ENCODE results near the gene KLHDC8A.

The KLHDC8A gene

GRCh38 chr1:205313563-205314308 lies 43.0 kb downstream of the KLHDC8A start:
- DNase-seq: peak; percentile 54
- Histone ChIP-seq H3K4me3 (ENCODE audit: low read depth, low read length) (peak overlapping the region; percentile 22), H3K27ac (peak overlapping the region; percentile 50), H3K36me3 (replicated peaks) (peaks cover 34% of the 10 kb centered on the region), H3K27me3 (replicated peaks) (no peaks in the 10 kb centered on the region)
- TF ChIP-seq CTCF (IDR thresholded peaks at IDR 0.05; ENCODE audit: low read depth, low read length, missing control alignments): no peak
- in situ Hi-C loops (cut with HindIII; ENCODE audit: low pct_ligation_motif_present, low sequenced_read_pairs): no loop called here

- in situ Hi-C loops (cut with HindIII; ENCODE audit: low pct_ligation_motif_present, low sequenced_read_pairs): no loop called here
- H3K27ac ChIP-seq: peak overlapping the region; percentile 50
- no peak for DNase-seq
- no peak overlapping the region for H3K4me3 ChIP-seq (ENCODE audit: low read depth, low read length)
- TF ChIP-seq CTCF (IDR thresholded peaks at IDR 0.05; ENCODE audit: low read depth, low read length, missing control alignments): no peak
- H3K36me3 ChIP-seq (replicated peaks): peaks cover 41% of the 10 kb centered on the region
- no peaks in the 10 kb centered on the region for H3K27me3 ChIP-seq (replicated peaks)
Measured at GRCh38 chr1:205312866-205313562, 43.7 kb downstream of the KLHDC8A start.

- Histone ChIP-seq H3K36me3 (replicated peaks) (peaks cover 60% of the 10 kb centered on the region), H3K4me3 (ENCODE audit: low read depth, low read length) (no peak overlapping the region), H3K27ac (no peak overlapping the region), H3K27me3 (replicated peaks) (no peaks in the 10 kb centered on the region)
- in situ Hi-C loops (cut with HindIII; ENCODE audit: low pct_ligation_motif_present, low sequenced_read_pairs): no loop called here
- DNase-seq: no peak
- TF ChIP-seq CTCF (IDR thresholded peaks at IDR 0.05; ENCODE audit: low read depth, low read length, missing control alignments): no peak
Measured at GRCh38 chr1:205310976-205311704, 45.6 kb downstream of the KLHDC8A start.

- Histone ChIP-seq H3K36me3 (replicated peaks) (peaks cover 74% of the 10 kb centered on the region), H3K27me3 (replicated peaks) (no peaks in the 10 kb centered on the region), H3K27ac (no peak overlapping the region), H3K4me3 (ENCODE audit: low read depth, low read length) (no peak overlapping the region)
- no peak for DNase-seq
- no peak for TF ChIP-seq CTCF (IDR thresholded peaks at IDR 0.05; ENCODE audit: low read depth, low read length, missing control alignments)
- in situ Hi-C loops (cut with HindIII; ENCODE audit: low pct_ligation_motif_present, low sequenced_read_pairs): no loop called here
Measured at GRCh38 chr1:205309741-205310140, 47.0 kb downstream of the KLHDC8A start.

- no peak overlapping the region for H3K4me3 ChIP-seq (ENCODE audit: low read depth, low read length)
- DNase-seq: no peak
- H3K36me3 ChIP-seq (replicated peaks): peaks cover 97% of the 10 kb centered on the region
- TF ChIP-seq CTCF (IDR thresholded peaks at IDR 0.05; ENCODE audit: low read depth, low read length, missing control alignments): no peak
- H3K27ac ChIP-seq: no peak overlapping the region
- no peaks in the 10 kb centered on the region for H3K27me3 ChIP-seq (replicated peaks)
- in situ Hi-C loops (cut with HindIII; ENCODE audit: low pct_ligation_motif_present, low sequenced_read_pairs): no loop called here
Measured at GRCh38 chr1:205306929-205307566, 49.7 kb downstream of the KLHDC8A start.
